A549 (cell line): ENCODE measurements around the gene TTC21B. TPM values are rescaled to one million over a fixed set of nuclear protein-coding genes. Genes with fewer than 3 reads are reported as not detected.
"Not testable (repeated sequence)": the region's sequence is repeated elsewhere in the genome, so short reads cannot be mapped to it uniquely, and the experiment has no call there.

Source experiments
- ATAC-seq, 2 experiments: fragments of 200-7000 bp in 1 of 2; fragments of >200 bp in 1 of 2; cut with Nextera tagmentation in 1 of 2; cut with Tn5 transposase in 1 of 2; 3 replicates each; pipeline versions ENCODE4 v1.8.0 to v1.9.1; 2018 to 2020; ENCODE audit warnings: mild to moderate bottlenecking in 1 of 2, moderate library complexity in 1 of 2
- CTCF ChIA-PET: fragments of 300-600 bp; sonication (Branson Sonifier 250); formaldehyde crosslinking; extraction: SDS; loops from one replicate; lab custom pipeline; 2021; ENCODE audit warnings: antibody characterized with exemption, inconsistent platforms; lab: Yijun Ruan, JAX
- POLR2A ChIA-PET: fragments of 350-600 bp; formaldehyde crosslinking; extraction: SDS; loops from one replicate; lab custom pipeline; 2021; ENCODE audit warnings: antibody characterized with exemption, inconsistent platforms; lab: Yijun Ruan, JAX
- DNase-seq, 2 experiments: peaks; one replicate each; pipeline versions ENCODE4 v3.0.0 to v3.0.0-alpha.2; 2011 to 2016; ENCODE audit warnings: low read depth in 1 of 2, low spot score in 1 of 2
- FAIRE-seq: peaks from 2 replicates; lab custom pipeline; 2011; peaks lifted over from hg19 to GRCh38; lab: Jason Lieb, UNC
- H3K27ac ChIP-seq, 2 experiments: fragments of >200 bp; sonication (Bioruptor Twin); formaldehyde crosslinking; 3 replicates each; pipeline ENCODE4 v1.5.1; 2016 to 2017
- H3K4me1 ChIP-seq: fragments of >200 bp; sonication (Bioruptor Twin); formaldehyde crosslinking; 3 replicates; pipeline ENCODE4 v1.6.1; 2016
- H3K4me2 ChIP-seq: fragments of >200 bp; sonication (Bioruptor Twin); formaldehyde crosslinking; 3 replicates; pipeline ENCODE4 v1.6.1; 2016
- H3K4me3 ChIP-seq: fragments of >200 bp; sonication (Bioruptor Twin); formaldehyde crosslinking; 3 replicates; pipeline ENCODE4 v1.5.1; 2016
- H3K9me3 ChIP-seq: fragments of >200 bp; sonication (Bioruptor Twin); formaldehyde crosslinking; 3 replicates; pipeline ENCODE4 v1.6.1; 2016
- BCL3 ChIP-seq: fragments of >200 bp; sonication (Bioruptor Twin); formaldehyde crosslinking; IDR thresholded peaks from 3 replicates; pipeline ENCODE4 v1.6.1; 2016
- CBX2 ChIP-seq: fragments of 200-600 bp; sonication (generic); IDR thresholded peaks from 2 replicates; pipeline ENCODE4 v1.6.1; 2016; ENCODE audit warnings: low read depth, mild to moderate bottlenecking, borderline replicate concordance
- CEBPB ChIP-seq, 2 experiments: fragments of >200 bp in 1 of 2; sonication (Bioruptor Twin) in 1 of 2; formaldehyde crosslinking in 1 of 2; IDR thresholded peaks; 2 replicates each; pipeline ENCODE4 v1.6.1; 2012 to 2016
- CTCF ChIP-seq: fragments of >200 bp; sonication (Bioruptor Twin); formaldehyde crosslinking; IDR thresholded peaks from 3 replicates; pipeline ENCODE4 v1.5.1; 2016
- E2F6 ChIP-seq: IDR thresholded peaks from 2 replicates; pipeline ENCODE4 v1.6.1; 2012; ENCODE audit warnings: low read depth, borderline replicate concordance
- EHF ChIP-seq: fragments of 250-450 bp; sonication (Bioruptor Pico); IDR thresholded peaks from 2 replicates; pipeline ENCODE4 v1.5.0; 2020; ENCODE audit warnings: mild to moderate bottlenecking
- HES2 ChIP-seq: fragments of >200 bp; sonication (Bioruptor Twin); formaldehyde crosslinking; IDR thresholded peaks from 2 replicates; pipeline ENCODE4 v1.6.1; 2016
- HOXB13 ChIP-seq: fragments of 250-450 bp; sonication (Bioruptor Pico); IDR thresholded peaks from 2 replicates; pipeline ENCODE4 v1.5.0; 2020; ENCODE audit warnings: low read depth, mild to moderate bottlenecking, moderate library complexity
- MAX ChIP-seq: IDR thresholded peaks from 2 replicates; pipeline ENCODE4 v1.6.1; 2012
- NFE2L2 ChIP-seq: fragments of 150-350 bp; conservative IDR thresholded peaks from 2 replicates; pipeline ENCODE4 v1.6.1; 2014; ENCODE audit warnings: low read length
- NPAS2 ChIP-seq: fragments of 250-450 bp; sonication (Bioruptor Pico); IDR thresholded peaks from 2 replicates; pipeline ENCODE4 v1.8.0; 2022; ENCODE audit warnings: mild to moderate bottlenecking, moderate library complexity, borderline replicate concordance
- RAD21 ChIP-seq, 2 experiments: fragments of >200 bp in 1 of 2; sonication (Bioruptor Twin) in 1 of 2; formaldehyde crosslinking in 1 of 2; IDR thresholded peaks in 1 of 2; conservative IDR thresholded peaks in 1 of 2; 2 replicates in 1 of 2; 3 replicates in 1 of 2; pipeline ENCODE4 v1.6.1; 2012 to 2018; ENCODE audit warnings: inconsistent platforms in 1 of 2
- REST ChIP-seq: fragments of 200-600 bp; sonication (generic); IDR thresholded peaks from 2 replicates; pipeline ENCODE4 v1.6.1; 2016; ENCODE audit warnings: antibody characterized with exemption, mild to moderate bottlenecking, moderate library complexity
- SMC3 ChIP-seq: fragments of >200 bp; sonication (Bioruptor Twin); formaldehyde crosslinking; IDR thresholded peaks from 3 replicates; pipeline ENCODE4 v1.6.1; 2018; ENCODE audit warnings: inconsistent platforms
- SREBF2 ChIP-seq: fragments of 450-650 bp; IDR thresholded peaks from 2 replicates; pipeline ENCODE4 v1.6.1; 2014; ENCODE audit warnings: mild to moderate bottlenecking, moderate library complexity
- TFCP2L1 ChIP-seq: fragments of 250-450 bp; sonication (Bioruptor Pico); IDR thresholded peaks from 2 replicates; pipeline ENCODE4 v1.5.0; 2021; ENCODE audit warnings: mild to moderate bottlenecking
- ZNF302 ChIP-seq: fragments of 250-450 bp; sonication (Bioruptor Pico); IDR thresholded peaks from 2 replicates; pipeline ENCODE4 v1.9.0; 2021; ENCODE audit warnings: inconsistent platforms, mild to moderate bottlenecking, moderate library complexity
- WGBS: methylation state at CpG from one replicate; pipeline ENCODE4 v1.1.6; 2017; ENCODE audit errors: missing lambda C conversion rate; 5-methylcytosine and 5-hydroxymethylcytosine counted together
- polyA plus RNA-seq, 4 experiments: library from polyadenylated mRNA; depleted of rRNA in 3 of 4; stranded (reverse); fragments of >200 nt; fragmentation: RNase III in 1 of 4; extraction: RNeasy Plus Mini Kit Qiagen cat#74134 plus additional on column Dnase treatment in 1 of 4; gene quantifications; 2 replicates in 3 of 4; 3 replicates in 1 of 4; pipeline ENCODE4 v1.2.3, GENCODE V29; 2011 to 2017

TTC21B gene
- polyA plus RNA-seq, 2 of the 4 experiments (the other 2 are of a cell fraction): 6.2 to 17.5 TPM

- ATAC-seq: no peak
These were observed 85.4 kb downstream of the TTC21B start for GRCh38 chr2:165868211-165868610.

GRCh38 chr2:165864296-165864695 lies 89.3 kb downstream of the TTC21B start:
- TF ChIP-seq CTCF (no peak), TFCP2L1 (no peak), EHF (CRISPR knock-in tag) (no peak), NPAS2 (CRISPR knock-in tag) (no peak), HES2 (no peak), NFE2L2 (no peak), MAX (no peak), SREBF2 (no peak), REST (no peak), BCL3 (no peak), E2F6 (no peak), HOXB13 (no peak)
- ATAC-seq (no peak), DNase-seq (no peak), FAIRE-seq (no peak)
- Histone ChIP-seq H3K4me2 (no peak overlapping the region), H3K4me3 (no peak overlapping the region), H3K9me3 (no peaks in the 10 kb centered on the region), H3K4me1 (no peaks in the 10 kb centered on the region), H3K27ac (no peak overlapping the region)
- WGBS: 79% methylated on average over 6 of the region's 6 CpGs
- ChIA-PET CTCF (no interaction called here), POLR2A (no interaction called here)

More at GRCh38 chr2:165868211-165868610, 85.4 kb downstream of the TTC21B start:
- no peak for DNase-seq
- ChIA-PET POLR2A (no interaction called here), CTCF (no interaction called here)
- no peak for TF ChIP-seq RAD21 (conservative IDR thresholded peaks at IDR 0.05 in 1 of 2, IDR thresholded peaks at IDR 0.05 in 1 of 2)
- TF ChIP-seq SMC3: no peak
- no peaks in the 10 kb centered on the region for H3K4me1 ChIP-seq
- WGBS: 70% methylated on average over 4 of the region's 4 CpGs
- no peak for FAIRE-seq
- H3K27ac ChIP-seq: no peak overlapping the region
- H3K4me3 ChIP-seq: no peak overlapping the region
- H3K9me3 ChIP-seq: no peaks in the 10 kb centered on the region
- no peak overlapping the region for H3K4me2 ChIP-seq

GRCh38 chr2:165863810-165864261 lies 89.7 kb downstream of the TTC21B start:
- no peak for FAIRE-seq
- CTCF ChIA-PET: no interaction called here

GRCh38 chr2:165861083-165861482 lies 92.5 kb downstream of the TTC21B start:
- H3K4me1 ChIP-seq, ATAC-seq, H3K4me2 ChIP-seq, H3K27ac ChIP-seq, CTCF ChIA-PET, H3K4me3 ChIP-seq, DNase-seq, FAIRE-seq, POLR2A ChIA-PET, H3K9me3 ChIP-seq: not testable (repeated sequence)
- 83% methylated on average over 2 of the region's 2 CpGs for WGBS

More at GRCh38 chr2:165863810-165864261, 89.7 kb downstream of the TTC21B start:
- TF ChIP-seq CBX2 (no peak), ZNF302 (no peak), CEBPB (IDR thresholded peaks at IDR 0.05) (no peak), BCL3 (no peak), SMC3 (no peak)
- H3K9me3 ChIP-seq: no peaks in the 10 kb centered on the region
- DNase-seq (no peak), ATAC-seq (no peak)
- no peak overlapping the region for H3K4me3 ChIP-seq
- H3K4me2 ChIP-seq: no peak overlapping the region
- POLR2A ChIA-PET: no interaction called here
- H3K4me1 ChIP-seq: no peaks in the 10 kb centered on the region
- no peak overlapping the region for H3K27ac ChIP-seq
- WGBS: 84% methylated on average over 5 of the region's 5 CpGs

- POLR2A ChIA-PET, H3K4me1 ChIP-seq, FAIRE-seq, ATAC-seq, H3K4me2 ChIP-seq, H3K9me3 ChIP-seq, H3K27ac ChIP-seq, DNase-seq, H3K4me3 ChIP-seq: not testable (repeated sequence)
- CTCF ChIA-PET: interaction anchor here (1.7 kb wide), 1 partner anchor 14 kb away, joined by 6 read pairs; no protein-coding TSS in a partner anchor
- 2% methylated on average over 2 of the region's 2 CpGs for WGBS
These were observed 93.9 kb downstream of the TTC21B start for GRCh38 chr2:165859723-165860122.
